WI38 (cell line): ENCODE data around the gene DDAH1.

Source experiments
- H3K4me3 ChIP-seq: 2 replicates; pipeline ENCODE4 v1.5.1; 2011; ENCODE audit warnings: low read depth, mild to moderate bottlenecking, control low read depth, low read length
- CTCF ChIP-seq: IDR thresholded peaks from 2 replicates; pipeline ENCODE4 v1.5.1; 2012; ENCODE audit warnings: low read depth, mild to moderate bottlenecking, control low read depth, low read length

Gene DDAH1

GRCh38 chr1:85451236-85451830, 13.6 kb downstream of the DDAH1 start:
- H3K4me3 ChIP-seq, result no peak overlapping the region
- TF ChIP-seq CTCF, result no peak

- no peak overlapping the region for H3K4me3 ChIP-seq
- no peak for TF ChIP-seq CTCF
Observed at GRCh38 chr1:85450832-85451231, 14.1 kb downstream of the DDAH1 start.

- H3K4me3 ChIP-seq, result no peak overlapping the region
- TF ChIP-seq CTCF, result no peak
Observed at GRCh38 chr1:85449356-85449755, 15.6 kb downstream of the DDAH1 start.

GRCh38 chr1:85448358-85448757, 16.6 kb downstream of the DDAH1 start:
- no peak overlapping the region for H3K4me3 ChIP-seq
- TF ChIP-seq CTCF, result no peak

GRCh38 chr1:85447006-85447943, 17.7 kb downstream of the DDAH1 start:
- no peak overlapping the region for H3K4me3 ChIP-seq
- TF ChIP-seq CTCF, result no peak

- H3K4me3 ChIP-seq, result no peak overlapping the region
- TF ChIP-seq CTCF, result no peak
Observed at GRCh38 chr1:85445906-85446305, 19.1 kb downstream of the DDAH1 start.

- no peak overlapping the region for H3K4me3 ChIP-seq
- TF ChIP-seq CTCF, result no peak
Observed at GRCh38 chr1:85444381-85444780, 20.6 kb downstream of the DDAH1 start.
